ENCODE results near the gene SCLT1.

SCLT1 gene

DNA sequence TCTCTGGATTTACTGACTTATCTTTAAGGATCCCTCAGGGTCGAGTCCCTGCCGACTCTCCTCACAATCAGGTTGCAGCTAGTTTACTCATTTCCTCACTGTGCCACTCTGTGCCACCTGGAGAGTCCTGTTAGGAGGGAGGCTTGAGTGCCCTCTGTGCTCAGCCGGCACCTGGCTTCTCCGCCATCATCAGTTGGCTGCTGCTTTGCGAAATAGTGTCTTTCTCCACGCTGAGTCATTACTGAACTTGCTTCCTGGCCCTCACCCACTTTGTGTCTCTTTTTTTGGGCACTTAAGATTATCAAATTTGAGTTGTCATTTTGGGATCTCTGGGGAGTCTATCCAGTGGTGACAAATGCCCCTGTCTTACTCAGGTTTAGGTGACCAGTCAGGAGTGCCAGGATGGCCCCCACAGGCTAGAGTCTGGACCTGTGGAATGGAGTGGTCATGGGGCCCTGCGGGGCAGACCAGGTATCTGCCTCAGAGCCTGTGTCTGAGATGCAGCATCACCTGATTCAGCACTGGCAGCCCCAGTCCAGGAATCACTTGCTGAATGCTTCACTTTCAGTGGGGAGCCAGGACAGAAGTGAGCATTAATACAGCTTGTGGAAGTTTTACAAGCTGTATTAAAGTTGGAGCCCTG lies 246.1 kb downstream of the SCLT1 start:
- in situ Hi-C loops (cut with MboI; ENCODE audit: low sequenced_read_pairs): no loop called here

DNA sequence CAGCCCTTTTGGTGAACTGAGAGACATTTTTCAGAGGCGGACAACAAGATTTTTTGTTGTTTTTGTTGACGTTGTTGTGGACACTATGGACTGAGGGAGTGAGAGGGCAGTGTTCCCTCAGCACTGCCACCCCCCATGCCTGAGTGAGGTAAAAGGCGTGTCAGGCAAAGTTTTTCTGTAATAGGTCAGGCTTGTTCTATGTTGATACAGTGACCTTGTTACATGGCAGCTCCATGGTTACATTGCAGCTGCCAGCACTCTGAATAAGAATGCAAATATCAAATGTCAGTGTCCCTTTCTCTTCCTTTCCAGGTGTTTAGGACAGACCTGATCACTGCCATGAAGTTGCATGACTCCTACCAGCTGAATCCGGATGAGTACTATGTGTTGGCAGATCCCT lies 247.3 kb downstream of the SCLT1 start:
- in situ Hi-C loops (cut with MboI; ENCODE audit: low sequenced_read_pairs): no loop called here

DNA sequence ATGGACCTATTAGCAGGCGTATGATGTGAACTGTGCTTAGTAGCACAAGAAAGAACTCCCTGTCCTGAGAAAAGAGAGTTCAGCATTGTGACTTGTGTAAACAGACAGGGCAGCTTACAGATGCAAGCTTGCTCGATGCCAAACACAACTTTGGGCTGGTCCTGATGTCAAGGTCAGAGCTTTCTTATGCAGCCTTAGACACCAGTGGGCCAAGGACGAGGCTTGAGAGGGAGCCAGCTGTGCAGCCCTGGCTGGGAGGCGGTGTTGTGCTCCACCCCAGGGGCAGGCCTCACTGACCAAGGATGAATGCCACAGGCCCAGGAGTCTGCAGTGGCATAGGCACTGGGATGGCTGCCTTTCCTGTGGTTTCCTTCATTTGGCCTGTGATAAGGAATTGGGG lies 248.4 kb downstream of the SCLT1 start:
- in situ Hi-C loops (cut with MboI; ENCODE audit: low sequenced_read_pairs): no loop called here

DNA sequence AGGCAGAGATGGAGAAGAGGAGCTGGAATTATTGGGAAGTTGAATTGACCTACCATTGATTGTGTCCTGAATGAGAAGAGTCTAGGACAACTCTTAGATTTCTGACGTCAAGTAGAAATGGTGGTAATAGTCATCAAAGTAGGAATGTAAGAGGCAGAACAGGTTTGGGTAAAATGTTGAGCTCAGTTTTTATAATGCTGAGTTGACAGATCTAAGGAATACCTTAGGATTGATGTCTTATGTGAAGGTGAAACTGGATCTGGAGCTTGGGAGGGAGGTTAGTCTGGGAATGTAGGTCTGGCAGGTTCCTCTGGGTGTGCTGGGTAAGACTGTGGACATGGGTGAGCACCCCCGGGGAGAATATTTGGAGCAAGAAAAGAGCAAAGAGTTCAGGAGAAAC lies 251.9 kb downstream of the SCLT1 start:
- in situ Hi-C loops (cut with MboI; ENCODE audit: low sequenced_read_pairs): no loop called here

DNA sequence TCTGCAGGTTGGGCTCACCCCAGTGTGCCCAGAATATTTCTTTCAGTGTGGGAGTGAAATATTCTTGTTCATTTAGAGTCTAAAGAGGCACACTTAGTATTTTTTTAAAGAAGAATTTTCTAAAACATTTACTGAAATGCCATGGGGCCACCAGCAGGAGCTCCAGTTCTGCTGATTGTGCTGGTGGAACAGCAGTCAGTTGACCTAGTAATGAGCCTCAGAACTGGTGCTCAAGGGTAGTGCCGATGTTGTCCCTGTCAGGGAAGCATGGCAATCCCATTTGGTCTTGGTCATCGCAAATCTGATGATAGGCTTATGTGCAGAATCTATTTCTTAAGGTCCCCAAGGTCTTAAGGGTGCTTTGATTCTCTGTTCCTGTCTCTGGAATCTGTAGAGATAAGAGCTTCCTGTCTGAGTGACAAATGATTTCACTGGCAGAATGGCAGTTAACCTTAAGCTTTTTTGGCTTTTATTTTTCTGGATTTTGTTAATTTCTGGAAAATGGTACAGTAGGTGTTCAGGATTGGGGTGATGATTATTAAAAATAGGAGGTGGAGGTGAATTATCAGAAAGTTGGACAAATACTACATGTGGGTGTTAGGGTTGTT lies 252.5 kb downstream of the SCLT1 start:
- in situ Hi-C loops (cut with MboI; ENCODE audit: low sequenced_read_pairs): no loop called here

DNA sequence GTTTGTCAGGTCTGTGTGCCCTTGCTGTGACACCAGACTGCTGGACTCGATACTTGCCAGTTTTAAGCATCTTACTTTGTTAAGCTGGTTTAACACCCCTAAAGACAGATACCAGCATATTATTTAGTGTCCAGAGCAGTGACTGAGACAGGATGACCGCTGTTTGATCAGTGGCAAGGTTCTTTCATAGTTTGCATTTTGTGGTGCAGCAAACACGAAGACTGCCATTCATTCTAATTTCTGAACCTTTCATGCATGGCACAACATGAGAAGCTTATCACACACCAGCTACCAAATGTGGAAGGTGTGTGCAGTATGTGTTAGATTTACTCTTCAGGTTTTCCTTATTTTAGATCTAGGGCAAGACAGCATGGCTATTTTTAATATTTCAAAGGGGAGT lies 255.7 kb downstream of the SCLT1 start:
- in situ Hi-C loops (cut with MboI; ENCODE audit: low sequenced_read_pairs): no loop called here

DNA sequence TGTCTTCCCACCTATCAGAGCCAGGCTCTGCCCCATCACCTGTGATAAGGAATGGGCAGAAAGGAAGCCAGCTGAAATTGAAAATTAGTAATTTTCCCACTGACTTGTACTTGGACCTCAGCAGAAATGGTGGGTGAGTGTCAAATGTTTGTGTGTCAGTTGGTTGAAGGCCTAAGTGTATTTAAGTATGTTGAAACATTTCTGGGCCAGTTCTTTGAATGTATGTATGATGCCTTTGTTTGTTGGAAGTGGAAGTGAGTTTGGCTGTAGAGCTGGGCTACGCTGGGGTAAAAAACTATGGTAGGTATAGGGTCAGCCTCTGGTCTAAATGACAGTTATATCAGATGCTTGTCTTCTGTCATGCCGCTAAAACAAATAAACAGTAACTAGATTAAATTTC lies 256.1 kb downstream of the SCLT1 start:
- in situ Hi-C loops (cut with MboI; ENCODE audit: low sequenced_read_pairs): no loop called here

DNA sequence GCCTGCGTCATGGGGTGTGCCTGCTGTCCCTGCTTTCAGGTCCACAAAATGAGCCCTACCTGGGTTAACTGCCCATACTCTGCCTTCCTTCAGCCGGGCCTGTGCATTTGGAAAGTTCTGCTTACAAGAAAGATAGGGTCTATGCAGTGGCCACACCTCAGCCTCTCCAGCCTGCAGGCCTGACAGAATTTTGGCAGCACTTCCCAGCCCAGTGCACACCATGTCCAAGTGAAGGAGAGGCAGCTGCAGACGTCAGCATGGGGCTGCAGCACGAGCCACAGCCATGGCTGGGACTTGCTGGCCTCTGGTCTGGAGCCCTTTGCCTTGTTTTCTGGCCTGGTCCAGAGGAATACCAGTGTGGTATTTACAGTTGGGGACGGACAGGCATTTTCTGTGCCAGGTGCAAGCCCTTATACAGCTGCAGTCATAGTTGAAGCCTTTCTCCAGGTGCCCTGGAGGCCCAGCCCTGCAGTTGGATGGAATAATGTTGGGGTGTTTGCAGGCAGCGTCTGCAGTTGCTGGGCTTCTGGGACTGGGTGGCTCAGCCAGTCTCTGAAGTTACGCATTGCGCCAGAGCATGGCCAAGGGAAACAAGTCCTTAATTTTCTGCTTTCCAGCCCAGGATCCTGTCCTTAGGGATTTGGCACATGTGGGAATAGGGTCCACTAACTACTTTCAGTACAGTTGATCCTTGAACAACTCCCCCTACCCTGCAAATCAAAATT lies 257.7 kb downstream of the SCLT1 start:
- in situ Hi-C loops (cut with MboI; ENCODE audit: low sequenced_read_pairs): no loop called here
